Sigmoid colon (tissue), 4 donors: ENCODE results near the gene WDR86.

Experiments
- EP300 ChIP-seq, 4 donors: sonication (generic); formaldehyde crosslinking; IDR thresholded peaks; one replicate each; pipeline ENCODE4 v1.6.1; 2017; ENCODE audit warnings: antibody characterized with exemption in 4 of 4
- POLR2A ChIP-seq, 2 donors: fragments of 450-650 bp; IDR thresholded peaks; one replicate each; pipeline ENCODE4 v1.6.1; 2016; ENCODE audit warnings: antibody characterized with exemption in 2 of 2, mild to moderate bottlenecking in 2 of 2, moderate library complexity in 2 of 2
- TF ChIP-seq, protein P1 (sequence below), 4 experiments: fragments of 450-650 bp in 3 of 4; fragments of 200-600 bp in 1 of 4; IDR thresholded peaks; one replicate each; pipeline ENCODE4 v1.5.1; 2016 to 2019; ENCODE audit warnings: antibody characterized with exemption in 4 of 4, mild to moderate bottlenecking in 3 of 4, moderate library complexity in 2 of 4

DNA sequence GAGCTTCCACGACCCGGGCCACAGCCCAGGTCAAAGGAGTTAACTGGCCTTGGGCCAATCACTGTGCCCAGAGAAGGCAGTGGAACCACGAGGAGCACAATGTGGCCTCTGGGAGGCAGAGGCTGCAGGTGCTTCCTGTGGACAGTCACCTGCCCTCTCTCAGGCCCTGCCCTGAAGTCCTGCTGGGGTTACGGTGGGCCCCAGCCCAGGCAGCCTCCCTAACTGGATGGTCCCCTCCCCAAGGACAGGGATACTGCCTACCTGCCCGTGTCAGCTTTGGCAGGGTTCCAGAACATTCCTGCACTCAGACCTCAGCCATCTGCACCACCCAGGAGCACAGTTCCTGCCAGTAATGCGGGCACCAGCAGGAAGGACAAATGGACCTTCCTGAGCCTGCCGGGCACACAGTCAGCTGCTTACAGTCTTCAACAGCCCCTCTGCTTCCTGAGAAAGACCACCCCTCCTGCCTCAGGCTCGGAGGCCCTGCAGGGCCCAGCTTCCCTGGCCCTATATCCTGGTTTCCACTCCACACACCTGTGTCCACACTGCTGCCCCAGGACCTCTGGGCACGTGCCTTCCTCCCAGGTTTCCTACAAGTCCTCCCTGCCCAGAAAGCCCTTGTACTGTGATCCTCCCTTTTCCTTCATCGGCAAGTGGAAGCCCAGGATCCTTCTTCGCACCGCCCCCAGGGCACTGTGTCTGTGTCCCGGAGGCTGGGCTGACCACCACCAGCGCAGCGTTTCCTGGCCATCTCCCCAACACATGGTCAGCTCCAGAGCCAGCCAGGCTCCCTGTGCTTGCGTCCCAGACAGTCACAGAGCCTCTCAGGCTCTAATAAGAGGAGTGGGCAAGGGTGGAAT, 23.3 kb downstream of the WDR86 start:
- TF ChIP-seq, protein P1, sequence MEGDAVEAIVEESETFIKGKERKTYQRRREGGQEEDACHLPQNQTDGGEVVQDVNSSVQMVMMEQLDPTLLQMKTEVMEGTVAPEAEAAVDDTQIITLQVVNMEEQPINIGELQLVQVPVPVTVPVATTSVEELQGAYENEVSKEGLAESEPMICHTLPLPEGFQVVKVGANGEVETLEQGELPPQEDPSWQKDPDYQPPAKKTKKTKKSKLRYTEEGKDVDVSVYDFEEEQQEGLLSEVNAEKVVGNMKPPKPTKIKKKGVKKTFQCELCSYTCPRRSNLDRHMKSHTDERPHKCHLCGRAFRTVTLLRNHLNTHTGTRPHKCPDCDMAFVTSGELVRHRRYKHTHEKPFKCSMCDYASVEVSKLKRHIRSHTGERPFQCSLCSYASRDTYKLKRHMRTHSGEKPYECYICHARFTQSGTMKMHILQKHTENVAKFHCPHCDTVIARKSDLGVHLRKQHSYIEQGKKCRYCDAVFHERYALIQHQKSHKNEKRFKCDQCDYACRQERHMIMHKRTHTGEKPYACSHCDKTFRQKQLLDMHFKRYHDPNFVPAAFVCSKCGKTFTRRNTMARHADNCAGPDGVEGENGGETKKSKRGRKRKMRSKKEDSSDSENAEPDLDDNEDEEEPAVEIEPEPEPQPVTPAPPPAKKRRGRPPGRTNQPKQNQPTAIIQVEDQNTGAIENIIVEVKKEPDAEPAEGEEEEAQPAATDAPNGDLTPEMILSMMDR (IDR thresholded peaks at IDR 0.05) = no peak
- no peak for TF ChIP-seq EP300 (IDR thresholded peaks at IDR 0.05)
- no peak for TF ChIP-seq POLR2A (IDR thresholded peaks at IDR 0.05)
